HG02970 (cell line): ENCODE measurements around the gene TRIM41.

Experiments
- ATAC-seq: cut with Tn5 transposase; IDR thresholded peaks from one replicate; pipeline ENCODE4 v1.9.1; 2021; ENCODE audit warnings: mild to moderate bottlenecking, moderate library complexity, moderate number of reproducible peaks; ENCODE audit not compliant: unreplicated experiment, low FRiP score

The TRIM41 gene

DNA sequence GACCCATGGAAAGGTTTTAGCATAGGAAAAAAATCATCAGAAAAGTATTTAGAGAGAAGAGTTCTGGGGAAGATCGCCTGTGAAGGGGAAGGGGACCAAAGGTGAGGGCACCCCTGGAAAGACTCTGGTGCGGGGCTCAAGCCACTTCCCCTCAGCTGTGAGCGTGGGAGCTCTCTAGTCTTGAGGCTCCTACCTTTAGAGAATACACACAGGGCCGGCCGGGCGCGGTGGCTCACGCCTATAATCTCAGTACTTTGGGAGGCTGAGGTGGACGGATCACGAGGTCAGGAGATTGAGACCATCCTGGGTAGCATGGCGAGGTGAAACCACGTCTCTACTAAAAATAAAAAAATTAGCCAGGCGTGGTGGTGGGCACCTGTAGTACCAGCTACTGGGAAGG, 6.9 kb downstream of the TRIM41 start:
- ATAC-seq = no peak

DNA sequence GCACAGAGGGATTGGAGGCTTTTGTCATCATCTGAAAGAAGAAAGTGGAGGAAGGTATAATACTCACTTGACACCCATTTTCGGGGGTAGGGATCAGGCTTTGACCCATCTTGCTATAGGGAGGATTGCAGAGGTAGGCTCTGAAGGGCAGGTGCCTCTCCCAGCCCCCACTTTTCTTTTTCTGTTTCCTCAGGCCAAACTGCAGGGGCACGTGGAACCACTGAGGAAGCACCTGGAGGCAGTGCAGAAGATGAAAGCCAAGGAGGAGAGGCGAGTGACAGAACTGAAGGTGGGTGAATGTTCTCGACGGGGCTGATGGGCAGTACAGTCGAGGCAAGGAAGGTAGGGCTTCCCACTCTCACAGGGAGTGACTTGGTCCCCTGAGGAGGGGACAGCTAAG, 7.5 kb downstream of the TRIM41 start:
- ATAC-seq = no peak

DNA sequence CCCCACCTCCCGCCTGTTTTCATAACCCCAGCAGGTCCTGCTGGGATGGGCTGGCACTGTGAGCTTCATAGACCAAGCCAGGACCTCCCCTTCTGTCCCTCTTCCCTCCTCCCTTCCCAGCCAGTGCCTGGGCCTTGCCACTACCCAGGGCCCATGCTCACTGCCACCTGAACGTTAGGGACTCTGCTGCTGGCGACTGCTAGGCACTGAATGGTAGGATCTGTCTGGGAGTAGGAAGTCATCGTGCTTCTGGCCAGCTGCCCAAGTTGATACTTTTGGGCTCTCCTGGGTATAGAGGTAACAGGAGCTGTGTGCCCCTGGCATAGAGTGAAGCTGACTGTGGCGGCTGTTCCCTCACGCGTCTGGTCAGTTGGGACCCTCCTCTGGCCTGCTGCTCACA, 8.4 kb downstream of the TRIM41 start:
- ATAC-seq = no peak

DNA sequence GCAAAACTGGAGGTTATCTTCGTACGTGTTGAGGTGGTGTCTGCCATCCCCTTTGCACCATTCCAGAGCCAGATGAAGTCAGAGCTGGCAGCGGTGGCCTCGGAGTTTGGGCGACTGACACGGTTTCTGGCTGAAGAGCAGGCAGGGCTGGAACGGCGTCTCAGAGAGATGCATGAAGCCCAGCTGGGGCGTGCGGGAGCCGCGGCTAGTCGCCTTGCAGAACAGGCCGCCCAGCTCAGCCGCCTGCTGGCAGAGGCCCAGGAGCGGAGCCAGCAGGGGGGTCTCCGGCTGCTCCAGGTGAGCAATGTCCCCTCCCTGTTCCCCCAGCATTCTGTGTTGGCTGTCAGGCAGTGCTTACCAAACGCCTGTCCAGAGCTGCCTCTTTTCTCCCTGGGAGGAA, 9.5 kb downstream of the TRIM41 start:
- ATAC-seq = no peak

DNA sequence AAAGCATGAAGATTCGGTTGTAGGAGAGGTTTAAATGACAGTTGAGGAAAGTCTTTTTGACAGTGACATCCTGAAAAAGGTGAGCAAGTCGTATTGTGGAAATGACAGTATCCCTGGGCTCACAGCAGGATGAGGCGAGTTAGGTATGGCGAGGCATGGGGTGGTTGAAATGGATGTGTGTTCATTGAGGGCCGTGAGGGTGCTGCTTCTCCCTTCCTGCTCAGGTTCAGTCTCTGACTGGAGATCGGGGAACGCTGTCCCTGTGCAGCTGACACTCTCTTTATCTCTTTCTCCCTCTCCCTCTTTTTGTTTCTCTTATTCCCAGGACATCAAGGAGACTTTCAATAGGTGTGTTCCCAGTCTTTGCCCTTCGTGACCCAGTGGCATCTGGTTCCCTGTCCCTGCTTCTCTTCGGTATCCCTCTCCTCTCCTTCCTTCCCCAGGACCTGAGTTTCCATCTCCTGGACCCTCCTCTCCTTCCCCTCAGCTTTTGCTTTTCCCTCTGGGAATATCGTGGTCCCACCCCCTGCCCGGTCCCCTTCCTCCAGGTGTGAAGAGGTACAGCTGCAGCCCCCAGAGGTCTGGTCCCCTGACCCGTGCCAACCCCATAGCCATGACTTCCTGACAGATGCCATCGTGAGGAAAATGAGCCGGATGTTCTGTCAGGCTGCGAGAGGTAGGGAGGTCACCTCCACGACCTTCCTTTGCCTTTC, 10.2 kb downstream of the TRIM41 start:
- ATAC-seq = no peak

DNA sequence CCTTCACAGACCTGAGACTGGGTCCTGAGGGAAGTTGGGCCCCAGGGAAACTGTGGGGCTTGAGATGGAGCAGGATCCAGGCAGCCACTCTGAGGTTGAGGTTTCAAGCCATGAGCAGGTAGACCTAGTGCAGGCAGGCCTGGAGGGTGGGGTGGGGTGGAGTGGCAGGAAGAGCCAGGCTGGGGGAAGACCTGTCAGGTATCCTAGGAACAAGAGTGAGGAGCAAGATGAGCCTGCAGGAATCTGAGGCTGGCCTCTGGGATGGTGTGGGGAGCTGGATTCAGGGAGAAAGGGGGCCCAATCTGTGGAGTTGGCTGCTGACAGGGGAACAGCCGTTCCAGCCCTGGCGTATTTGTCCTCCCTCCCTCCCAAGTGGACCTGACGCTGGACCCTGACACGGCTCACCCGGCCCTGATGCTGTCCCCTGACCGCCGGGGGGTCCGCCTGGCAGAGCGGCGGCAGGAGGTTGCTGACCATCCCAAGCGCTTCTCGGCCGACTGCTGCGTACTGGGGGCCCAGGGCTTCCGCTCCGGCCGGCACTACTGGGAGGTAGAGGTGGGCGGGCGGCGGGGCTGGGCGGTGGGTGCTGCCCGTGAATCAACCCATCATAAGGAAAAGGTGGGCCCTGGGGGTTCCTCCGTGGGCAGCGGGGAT, 10.8 kb downstream of the TRIM41 start:
- no peak for ATAC-seq

DNA sequence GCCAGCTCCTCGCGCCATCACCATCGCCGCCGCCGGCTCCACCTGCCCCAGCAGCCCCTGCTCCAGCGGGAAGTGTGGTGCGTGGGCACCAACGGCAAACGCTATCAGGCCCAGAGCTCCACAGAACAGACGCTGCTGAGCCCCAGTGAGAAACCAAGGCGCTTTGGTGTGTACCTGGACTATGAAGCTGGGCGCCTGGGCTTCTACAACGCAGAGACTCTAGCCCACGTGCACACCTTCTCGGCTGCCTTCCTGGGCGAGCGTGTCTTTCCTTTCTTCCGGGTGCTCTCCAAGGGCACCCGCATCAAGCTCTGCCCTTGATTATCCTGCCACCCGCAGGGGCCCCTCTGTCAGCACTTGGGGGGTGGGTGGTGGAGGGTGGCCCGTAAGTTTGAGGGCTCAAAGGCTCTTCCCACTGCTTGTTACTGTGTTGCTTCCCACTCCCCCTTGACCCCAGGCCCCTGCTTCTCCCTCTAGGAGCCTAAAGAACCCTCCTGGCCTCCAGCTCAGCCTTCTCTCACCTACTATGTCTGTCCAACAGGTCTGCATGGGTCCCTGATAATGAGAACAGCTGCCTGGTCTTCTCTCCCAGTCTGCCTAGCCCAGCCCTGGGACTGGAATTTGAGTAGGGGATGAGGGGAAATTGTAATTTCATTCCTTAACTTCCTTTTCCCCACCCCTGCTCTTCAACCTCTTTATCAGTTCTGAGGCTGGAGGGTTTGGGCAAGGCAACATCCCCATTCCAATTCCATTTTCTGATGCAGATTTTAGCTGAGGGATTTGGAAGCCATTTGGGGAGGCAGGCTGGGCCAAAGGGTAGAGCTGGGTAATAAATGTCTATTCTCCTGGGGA, 11.6 kb downstream of the TRIM41 start:
- no peak for ATAC-seq

DNA sequence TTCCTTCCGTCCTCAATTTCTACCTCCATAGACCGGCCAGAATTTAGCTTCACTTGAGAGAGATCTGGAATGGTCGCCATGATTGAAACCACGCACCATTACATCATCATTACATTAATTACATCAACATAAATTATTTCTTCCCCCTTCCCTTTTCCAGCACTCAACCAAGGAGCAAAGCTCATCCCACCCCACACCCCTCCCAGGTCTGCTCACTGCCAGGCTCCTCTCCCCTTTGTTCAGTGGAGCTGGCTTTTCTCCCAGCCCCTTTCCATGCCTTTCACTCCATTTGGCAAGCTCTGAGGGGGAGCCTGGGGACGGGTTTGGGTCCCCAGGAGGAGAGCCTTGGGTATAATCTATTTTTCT, 12.2 kb downstream of the TRIM41 start:
- no peak for ATAC-seq

DNA sequence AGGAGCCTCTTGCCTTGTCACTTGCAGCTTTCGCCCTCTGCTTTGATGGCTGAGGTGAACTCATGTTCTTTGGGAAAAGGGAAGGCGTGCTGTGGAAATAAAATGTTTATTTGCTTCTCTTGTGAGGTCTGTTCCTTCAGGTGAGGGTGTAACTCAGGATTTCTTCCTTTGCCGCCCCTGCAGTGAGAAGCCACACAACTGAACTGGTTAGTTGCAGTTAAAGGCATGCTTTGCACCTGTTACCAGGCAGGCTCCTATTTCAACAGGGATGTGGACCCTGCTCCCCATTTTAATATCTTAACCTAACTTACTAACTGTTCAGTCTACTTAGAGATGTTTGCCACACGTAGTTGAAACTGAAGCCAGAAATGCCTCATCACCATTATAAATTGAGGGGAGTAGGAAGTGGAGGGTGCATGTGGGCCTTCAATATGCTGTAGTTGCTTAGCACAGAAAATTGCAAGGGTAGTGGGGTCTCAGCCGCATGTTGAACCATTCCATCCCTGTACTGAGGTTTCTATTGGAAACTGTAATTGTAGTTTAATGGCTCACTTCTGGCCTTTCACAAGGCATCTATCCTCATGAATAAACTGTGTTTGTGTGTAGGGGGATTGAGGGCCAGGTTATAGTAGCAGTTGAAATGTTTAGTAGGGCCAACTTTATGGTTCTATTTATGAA, 12.7 kb downstream of the TRIM41 start:
- ATAC-seq = no peak

DNA sequence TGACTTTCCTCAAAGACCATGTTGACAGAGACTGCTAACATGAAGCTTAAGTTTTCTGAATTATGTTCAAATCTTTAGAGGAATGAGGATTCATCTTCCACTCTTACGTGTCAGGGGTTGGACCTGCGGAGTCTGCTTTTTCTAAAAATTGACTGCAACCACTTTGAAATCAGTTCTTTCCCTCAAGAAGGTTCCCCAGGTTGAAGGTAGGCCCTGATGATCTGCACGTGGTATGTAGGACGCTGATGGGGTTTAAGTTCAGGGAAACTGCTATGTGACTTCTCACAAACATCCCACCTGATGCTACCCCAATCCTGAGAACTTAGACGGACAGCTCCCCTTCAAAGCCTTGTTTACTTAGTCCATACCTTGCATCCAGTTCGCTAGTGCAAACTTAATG, 13.4 kb downstream of the TRIM41 start:
- ATAC-seq = no peak

DNA sequence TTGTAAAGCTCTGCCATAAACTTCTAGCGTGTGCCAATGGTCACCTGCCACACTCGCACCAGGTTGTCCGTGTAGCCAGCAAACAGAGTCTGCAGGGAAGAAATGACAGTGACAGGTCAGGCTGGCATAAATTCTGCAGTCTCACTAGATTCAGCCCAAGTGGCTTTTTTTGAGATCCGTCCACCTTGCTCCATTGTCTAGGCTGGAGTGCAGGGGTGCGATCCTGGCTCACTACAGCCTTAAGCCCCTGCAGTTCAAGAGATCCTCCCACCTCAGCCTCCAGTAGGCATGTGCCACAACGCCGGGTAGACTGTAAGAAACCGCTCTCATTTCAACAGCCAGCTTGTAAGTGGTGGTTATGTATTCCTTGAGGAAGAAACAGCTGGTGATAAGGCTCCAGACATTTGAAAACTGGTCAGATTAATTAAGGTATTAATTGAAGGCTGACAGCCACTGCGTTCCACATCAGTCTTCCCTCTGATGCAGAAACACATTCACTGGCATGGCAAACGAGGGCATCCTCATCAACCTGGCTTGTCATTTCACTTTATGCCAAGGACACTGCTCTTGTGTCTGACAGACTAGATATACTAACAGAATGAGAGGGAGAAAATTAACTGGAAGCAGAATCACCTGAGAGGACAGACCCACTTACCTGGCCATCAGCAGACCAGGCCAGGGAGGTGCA, 14.0 kb downstream of the TRIM41 start:
- ATAC-seq = no peak

DNA sequence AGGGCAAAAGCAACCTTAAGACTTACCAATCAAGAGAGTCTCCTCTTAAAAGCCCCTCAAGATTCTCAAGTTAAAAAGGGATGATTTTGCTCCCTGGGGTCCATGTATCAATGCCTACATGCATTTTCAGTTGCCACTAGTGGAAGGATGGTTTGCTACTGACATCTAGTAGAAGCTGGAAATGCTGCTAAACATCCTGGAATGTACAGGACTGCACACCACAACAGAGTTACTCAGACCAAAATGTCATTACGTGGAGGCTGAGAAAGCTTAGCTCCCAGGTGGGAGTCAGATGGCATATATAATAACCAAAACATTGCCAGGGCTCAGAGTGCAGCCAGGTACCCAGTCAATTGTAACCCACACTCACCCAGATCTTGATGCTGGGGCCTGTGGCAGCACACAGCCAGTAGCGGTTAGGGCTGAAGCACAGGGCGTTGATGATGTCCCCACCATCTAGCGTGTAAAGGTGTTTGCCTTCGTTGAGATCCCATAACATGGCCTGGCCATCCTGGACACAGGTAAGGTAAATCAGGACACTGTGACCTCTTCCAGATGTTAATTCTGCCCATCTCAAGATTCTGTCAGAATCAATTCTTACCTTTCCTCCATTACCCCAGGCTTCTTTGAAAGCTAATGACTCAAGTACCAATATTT, 14.8 kb downstream of the TRIM41 start:
- no peak for ATAC-seq

DNA sequence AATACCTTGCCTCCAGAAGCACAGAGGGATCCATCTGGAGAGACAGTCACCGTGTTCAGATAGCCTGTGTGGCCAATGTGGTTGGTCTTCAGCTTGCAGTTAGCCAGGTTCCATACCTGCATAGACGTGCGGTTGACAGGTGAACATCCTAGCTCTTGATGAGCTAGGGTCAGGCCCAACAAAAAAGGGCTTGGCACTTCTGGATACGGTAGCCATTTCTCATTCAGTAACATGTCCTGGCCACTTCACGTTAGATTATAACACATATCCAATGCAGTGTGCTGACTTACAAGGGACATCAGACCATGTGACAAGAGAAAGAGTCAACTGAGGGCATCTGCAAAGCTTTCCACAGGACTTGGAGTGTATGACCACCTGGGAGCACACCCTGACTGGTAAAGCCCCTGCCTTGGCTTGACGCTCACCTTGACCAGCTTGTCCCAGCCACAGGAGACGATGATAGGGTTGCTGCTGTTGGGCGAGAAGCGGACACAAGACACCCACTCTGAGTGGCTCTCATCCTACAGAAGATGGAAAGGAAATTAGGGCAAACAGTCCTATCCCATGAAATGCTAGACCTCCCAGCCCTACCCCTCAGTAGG, 16.1 kb downstream of the TRIM41 start:
- ATAC-seq = no peak

DNA sequence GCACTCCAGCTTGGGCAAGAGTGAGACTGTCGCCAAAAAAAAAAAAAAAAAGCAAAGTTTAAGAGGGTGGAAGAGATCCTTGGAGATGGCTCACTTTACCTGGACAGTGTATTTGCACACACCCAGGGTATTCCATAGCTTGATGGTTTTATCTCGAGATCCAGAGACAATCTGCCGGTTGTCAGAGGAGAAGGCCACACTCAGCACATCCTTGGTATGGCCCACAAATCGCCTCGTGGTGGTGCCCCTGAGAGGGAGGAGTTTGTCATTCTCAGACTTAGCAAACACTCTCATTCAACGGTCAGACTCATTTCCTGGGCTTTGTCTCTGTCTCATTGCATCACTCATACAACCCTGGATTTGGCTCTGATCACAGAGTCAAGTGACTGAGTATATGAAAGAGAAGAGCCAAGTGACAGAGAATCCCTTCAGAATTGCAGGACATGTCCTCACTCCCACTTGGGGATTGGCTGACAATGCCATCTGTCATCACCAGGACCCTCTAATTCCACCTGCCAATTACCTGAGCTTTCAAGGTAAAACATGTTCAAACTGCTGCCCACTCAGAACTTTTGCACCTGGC, 18.4 kb downstream of the TRIM41 start:
- ATAC-seq = no peak

DNA sequence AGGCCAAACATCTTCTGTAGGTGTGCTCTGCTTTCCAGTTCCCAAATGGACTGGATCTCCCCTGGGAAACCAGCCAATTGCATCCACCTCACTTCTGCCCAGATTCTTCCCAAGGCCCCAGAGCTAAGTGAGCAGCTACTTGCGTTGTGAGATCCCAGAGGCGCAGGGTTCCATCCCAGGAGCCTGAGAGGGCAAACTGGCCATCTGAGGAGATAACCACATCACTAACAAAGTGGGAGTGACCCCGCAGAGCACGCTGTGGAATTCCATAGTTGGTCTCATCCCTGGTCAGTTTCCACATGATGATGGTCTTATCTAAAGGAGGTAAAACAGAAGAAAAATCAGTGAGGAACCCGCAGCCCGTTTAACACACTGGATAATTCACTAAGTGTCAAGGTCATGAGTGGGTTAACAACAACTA, 19.0 kb downstream of the TRIM41 start:
- ATAC-seq = no peak

DNA sequence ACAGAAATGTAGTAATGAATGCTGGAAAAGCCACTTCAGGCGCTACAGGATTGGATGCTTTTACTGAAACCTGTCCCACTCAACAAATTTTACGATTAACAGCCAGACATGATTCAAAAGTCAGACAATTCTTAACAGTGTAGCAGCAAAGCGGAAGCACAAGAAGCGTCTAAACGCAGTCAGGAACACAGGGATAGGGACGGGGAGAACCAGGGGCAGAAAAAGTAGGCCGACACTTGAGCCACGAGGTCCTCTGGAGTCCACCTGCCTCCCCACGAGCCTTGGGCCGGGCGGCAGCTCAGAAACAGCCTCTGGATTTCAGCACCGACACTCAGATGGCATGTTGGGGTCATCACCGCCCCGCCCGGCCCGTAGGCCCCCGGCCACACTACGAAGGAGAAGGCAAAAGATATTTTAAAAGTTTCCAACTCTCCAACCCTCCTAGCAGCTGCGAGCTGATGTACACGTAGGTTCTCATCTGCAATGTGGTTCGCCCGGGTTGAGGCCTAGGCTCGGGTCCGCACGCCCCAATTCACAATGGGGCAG, 20.0 kb downstream of the TRIM41 start:
- peak; percentile 2 for ATAC-seq

DNA sequence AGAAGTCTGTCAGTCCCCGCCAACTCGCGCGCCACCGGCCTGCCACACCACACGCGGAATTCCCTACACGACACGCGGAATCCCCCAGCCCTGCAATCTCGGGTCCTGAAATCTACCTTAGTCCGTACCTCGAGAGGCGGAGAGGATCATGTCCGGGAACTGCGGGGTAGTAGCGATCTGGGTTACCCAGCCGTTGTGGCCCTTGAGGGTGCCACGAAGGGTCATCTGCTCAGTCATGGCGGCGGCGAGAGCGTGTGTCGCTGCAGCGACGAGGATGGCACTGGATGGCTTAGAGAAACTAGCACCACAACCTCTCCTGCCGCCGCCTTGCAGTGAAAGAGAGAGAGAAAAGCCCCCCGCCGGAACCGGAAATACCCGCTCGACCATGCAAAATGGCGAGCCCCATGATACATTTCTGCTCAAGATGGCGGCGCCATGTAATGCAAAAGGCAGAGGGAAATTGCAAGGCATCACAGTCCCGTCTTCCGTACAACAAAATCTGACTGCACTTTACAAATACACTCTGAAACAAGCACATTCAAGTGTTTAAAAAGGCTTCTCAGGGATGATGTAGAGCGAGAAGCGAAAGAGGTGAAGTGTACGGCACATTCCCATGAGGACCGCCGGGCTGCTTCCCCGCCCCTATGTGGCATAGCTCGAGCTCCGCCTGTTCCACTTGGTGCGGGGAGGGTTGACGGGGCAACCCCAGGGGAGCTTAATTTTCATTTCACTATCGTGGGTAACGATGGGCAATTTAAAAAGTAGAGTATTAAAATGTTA, 20.7 kb downstream of the TRIM41 start, which contains the start of gene RACK1:
Gene RACK1, minus strand, starts transcription at position 343 of the 780 bp plus-strand sequence. Its CDS starts 106 bp downstream, at position 237.
- peak; percentile 56 for ATAC-seq
